HG03066 (cell line): Measurements from ENCODE around the gene APOM.
A peak's percentile ranks its signal among the peaks of the same experiment; 100 is the strongest.

Experiments used
- ATAC-seq: cut with Tn5 transposase; IDR thresholded peaks from one replicate; pipeline ENCODE4 v1.9.1; 2021; ENCODE audit warnings: low read depth; ENCODE audit not compliant: unreplicated experiment

Gene APOM

DNA sequence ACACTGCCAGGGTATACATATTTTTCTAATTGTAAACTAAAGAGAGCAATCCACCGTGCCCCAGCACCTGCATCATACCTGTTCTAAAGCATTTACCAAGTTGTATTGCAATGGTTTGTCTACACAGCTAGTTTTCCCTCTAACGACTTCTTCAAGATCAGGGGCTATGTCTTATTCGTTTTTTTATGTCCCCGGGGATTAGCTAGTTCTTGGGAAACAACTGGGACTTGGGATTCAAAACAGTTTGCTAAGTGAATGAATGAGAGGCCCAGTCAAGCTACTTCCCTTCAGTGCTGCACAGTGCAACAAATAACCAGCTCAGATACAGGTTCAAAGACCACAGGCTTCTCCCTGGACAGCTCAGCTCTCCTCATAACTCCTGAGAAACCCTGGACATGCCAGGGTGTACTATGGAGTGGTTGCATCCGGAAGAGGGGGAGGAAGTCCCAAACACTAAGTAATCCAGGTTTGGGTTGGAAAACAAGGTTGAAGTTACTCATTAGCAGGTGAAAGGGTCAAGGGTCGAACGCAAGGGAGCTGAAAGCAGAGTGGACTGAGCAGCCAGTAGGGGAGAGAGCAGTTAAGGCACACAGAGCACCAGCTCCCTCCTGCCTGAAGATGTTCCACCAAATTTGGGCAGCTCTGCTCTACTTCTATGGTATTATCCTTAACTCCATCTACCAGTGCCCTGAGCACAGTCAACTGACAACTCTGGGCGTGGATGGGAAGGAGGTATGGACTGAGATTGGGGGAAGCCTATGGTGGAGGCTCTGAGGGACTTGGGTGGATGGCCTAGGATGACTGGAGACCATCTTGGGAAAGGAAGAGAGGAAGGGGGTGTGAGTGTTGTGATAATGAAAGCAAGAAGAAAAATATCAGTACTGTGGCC lies at the start of gene APOM:
Gene APOM (plus strand): TSS at position 546 of the 889 bp plus-strand sequence. CDS start 73 bp downstream, at position 619.
- ATAC-seq: no peak

DNA sequence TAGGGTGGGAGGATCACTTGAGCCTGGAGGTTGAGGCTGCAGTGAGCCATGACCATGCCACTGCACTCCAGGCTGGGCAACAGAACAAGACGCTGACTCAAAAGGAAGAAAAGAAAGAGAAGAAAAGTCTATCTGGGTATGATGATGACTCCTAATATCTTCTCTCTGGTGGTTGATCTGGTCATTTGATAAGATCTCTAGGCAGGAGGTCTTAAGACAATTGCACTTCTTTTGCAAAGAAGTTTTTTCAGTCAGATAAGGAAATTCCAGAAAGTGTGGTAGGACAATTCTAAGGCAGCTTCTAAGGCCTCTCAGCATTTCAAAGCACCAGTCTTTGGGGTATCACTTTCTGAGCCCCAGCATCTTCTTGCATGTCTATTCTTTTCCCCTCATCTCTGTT lies 48.4 kb upstream of the APOM start:
- no peak for ATAC-seq

DNA sequence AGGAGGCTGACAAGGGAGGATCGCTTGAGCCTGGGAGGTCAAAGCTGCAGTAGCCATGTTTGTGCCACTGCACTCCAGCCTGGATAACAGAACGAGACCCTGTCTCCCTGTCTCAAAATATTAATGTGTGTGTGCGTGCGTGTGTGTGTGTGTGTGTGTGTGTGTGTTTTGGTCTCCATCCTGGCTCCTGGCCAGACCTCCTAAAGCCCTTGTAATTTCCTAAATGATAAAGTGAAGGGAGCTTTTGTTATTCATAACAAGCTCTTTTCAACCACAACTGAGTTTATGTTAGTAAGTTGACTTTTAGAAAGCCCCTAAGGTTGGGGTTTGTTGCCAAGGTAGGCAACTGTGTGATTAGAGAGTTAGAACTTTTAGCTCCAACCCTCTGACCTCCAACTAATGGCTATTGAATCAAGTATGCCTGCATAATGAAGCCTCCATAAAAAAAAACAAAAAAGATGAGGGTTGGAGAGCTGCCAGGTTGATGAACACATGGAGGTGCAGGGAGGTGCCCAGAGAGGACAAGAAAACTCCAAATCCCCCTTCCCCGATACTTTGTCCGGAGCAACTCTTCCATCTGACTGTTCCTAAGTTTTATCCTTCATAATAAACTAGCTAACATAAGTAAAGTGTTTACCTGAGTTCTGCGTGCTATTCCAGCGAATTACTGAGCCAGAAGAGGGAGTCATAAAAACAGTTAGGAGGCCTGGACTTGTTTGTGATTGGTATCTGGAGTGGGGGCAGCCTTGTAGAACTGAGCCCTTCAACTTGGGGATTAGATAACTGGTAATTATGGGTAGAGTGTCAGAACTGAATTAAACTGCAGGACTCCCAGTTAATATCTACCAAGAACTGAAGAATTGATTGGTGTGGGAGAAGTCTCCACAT lies 45.9 kb upstream of the APOM start:
- ATAC-seq: no peak

DNA sequence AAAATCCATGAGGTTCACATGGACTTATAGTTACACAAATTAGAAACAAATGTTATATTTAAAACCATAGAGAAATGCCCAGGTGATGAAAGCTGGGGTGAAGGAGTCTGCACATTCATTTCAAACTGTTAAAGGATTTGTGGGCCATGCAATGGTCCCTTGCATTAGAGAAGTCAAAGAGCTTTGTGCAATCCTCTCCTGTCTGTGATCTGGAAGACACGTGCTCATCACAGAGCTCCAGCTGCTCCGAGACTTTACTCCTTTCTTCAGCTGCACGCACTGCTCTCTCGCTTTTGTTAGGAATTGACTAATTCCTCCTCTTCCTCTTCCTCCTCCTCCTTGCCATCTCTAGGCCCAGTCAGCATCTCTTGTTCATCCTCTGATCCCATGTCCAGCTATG lies 44.7 kb upstream of the APOM start:
- ATAC-seq: no peak

DNA sequence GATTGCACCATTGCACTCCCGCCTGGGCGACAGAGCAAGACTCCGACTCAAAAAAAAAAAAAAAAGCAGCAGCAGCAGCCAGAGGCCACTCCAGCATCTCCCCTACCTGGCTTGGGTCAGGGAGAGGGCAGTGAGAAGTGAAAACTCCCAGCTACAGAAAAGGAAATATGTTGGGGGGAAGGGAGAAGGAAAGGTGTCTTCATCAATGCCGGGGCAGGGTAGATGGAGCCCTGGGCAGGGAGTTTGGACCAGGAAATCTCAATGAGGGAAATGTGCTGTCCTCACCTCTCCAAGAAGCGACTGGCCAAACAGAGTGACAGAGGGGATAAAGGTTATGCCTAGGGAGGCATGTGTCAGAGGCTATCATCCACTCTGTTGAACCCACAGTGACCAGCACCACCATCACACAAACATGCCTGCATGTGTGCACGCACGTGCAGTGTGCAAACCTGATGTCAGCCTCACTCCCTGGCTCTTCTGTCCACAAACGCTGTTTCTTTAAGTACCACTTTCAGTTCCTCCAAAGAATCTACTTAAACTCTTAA lies 41.5 kb upstream of the APOM start:
- no peak for ATAC-seq

DNA sequence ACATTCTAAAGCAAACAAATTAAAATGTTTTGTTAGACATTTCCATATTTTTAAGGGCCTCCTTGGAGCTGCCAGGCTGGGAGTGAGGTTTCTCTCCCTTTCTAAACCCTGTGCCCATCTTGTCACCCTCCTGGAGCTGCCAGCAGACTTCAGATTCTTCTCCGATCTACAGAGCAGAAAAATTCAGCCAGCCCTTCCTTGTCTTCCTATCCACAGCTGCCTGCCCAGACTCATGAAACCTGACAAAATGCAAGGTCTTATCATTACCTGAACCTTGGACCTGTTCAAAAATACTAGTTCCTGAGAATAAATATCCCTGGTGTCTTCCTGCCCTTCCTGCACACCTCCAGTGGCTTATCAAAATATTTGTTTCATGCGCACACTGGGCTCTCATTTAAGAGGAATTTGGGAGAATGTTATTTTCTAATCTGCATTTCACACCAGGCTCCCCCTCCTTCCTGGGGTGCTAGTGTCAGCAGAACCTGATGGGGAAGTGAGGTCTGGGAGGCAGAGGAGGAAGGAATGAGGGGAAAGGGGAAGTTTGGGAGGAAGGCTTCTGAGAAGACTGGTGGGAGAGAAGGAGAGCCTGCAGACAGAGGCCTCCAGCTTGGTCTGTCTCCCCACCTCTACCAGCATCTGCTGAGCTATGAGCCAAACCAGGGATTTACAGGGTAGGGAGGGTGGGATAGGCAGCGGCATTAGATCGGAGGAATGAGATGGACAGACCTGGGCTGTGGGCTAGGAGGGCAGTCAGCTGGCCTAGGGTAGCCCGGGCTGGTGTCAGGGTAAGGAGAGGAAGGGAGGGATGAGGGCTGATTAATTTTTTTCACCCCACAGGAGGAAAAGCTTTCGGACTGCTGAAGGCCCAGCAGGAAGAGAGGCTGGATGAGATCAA lies 40.8 kb upstream of the APOM start, which contains the start of gene AIF1:
Gene AIF1 (plus strand): TSS at position 551 of the 895 bp plus-strand sequence. CDS start 96 bp downstream, at position 647.
- ATAC-seq: no peak

GRCh38 chr6:31615748-31616147 lies 39.9 kb upstream of the APOM start:
- no peak for ATAC-seq

GRCh38 chr6:31617010-31617409 lies 38.7 kb upstream of the APOM start:
- no peak for ATAC-seq

- peak; percentile 83 for ATAC-seq
Observed at GRCh38 chr6:31619805-31620585, 35.7 kb upstream of the APOM start.

DNA sequence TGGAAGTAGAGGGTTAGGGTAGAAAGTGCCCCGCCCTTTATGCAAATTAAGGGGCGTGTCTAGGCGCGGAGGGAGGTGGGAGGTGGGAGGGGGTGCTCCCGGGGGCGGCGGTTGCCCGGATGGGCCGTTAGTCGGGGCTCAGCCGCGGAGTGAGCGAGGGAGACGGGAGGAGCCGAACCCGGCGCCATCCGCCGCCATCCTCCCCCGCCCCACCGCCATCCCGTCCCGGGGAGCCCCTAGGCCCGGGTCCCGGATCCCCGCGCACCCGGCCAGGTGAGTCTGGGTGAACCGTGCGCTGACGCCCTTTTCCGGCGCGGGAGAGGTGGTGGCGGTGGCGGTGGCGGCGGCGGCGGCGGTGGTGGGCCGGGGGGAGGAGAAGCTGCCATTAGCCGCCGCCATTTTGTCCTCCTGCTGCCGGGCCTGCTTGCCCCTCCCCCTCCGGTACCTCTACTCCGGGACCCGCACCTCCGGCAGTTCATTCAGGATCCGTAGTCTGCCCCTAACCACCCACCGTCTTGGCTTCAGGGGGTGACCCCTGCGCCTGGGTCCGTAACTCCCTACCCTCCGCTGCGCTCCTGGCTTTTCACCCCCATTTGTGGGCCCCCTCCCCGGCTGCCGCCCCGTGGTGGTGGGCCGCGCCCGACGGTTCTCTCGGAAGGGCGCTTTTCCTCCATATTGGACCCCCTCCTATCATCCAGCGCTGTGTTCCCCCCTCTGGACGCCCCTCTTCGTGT lies 34.9 kb upstream of the APOM start, which contains the start of gene PRRC2A:
Gene PRRC2A (plus strand): TSS at position 130 of the 734 bp plus-strand sequence. CDS start 2,075 bp downstream, outside the sequence.
- ATAC-seq: peak; percentile 34

DNA sequence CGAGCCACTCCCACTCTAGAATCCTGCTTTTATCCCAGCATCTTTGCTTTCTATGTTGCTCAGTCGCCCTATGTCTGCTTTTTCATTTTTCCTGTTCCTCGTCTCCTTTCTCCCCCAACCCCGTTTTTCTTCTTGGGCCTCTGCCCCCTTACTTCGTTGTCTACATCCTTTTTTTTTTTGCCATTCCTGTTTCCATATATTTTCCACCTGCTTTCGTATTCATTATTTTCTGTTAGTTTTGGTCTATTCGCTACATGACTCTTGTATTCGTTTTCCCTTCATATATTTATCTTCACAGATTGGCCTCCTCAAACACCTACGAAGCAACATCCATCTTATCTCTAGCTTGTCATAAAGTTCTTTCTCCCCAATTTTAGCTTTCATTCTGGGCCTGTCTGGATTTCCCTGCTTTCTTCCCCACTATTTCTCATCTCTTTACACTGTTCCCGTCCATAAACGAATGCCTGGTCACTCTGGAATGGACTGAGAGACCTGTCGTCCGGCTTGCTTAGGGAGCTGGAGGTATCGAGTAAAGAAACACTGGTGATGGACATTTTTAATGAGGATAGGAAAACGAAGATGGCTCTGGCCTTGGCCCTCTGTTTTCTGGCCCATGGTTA lies 34.3 kb upstream of the APOM start:
- no peak for ATAC-seq

GRCh38 chr6:31621991-31622390 lies 33.7 kb upstream of the APOM start:
- ATAC-seq: no peak

- no peak for ATAC-seq
Observed at GRCh38 chr6:31622684-31623091, 33.0 kb upstream of the APOM start.

DNA sequence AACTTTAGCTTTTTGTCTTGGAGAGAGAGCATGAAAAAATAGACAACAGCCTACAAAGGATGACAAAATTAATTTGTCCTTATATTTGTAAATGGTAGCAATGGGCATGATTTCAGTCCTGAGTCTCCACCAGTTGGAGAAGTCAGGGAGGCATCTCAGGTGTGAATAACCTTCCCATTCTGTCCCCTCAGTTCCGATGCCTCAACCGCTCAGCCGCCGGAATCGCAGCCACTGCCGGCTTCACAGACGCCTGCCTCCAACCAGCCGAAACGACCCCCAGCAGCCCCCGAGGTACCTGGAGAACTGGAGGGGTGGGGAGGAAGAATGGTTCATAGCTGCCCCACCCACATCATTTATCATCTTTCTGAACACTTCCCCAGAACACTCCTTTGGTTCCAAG lies 31.6 kb upstream of the APOM start:
- no peak for ATAC-seq

- no peak for ATAC-seq
Observed at GRCh38 chr6:31626952-31627351, 28.7 kb upstream of the APOM start.

DNA sequence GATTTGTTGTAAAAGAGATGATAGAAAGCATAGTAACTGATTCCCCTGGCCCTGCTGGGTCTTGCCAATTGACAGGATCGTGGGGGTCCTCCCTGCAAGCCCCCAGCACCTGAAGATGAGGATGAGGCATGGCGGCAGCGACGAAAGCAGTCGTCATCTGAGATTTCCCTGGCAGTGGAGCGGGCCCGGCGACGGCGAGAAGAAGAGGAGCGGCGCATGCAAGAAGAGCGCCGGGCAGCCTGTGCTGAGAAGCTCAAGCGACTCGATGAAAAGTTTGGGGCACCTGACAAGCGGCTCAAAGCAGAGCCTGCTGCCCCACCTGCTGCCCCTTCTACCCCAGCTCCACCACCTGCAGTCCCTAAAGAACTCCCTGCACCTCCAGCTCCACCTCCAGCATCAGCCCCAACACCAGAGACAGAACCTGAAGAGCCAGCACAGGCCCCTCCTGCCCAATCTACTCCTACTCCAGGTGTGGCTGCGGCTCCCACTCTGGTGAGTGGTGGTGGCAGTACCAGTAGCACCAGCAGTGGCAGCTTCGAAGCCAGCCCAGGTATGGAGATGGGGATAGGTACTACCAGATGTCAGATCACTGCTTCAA lies 27.9 kb upstream of the APOM start:
- ATAC-seq: no peak

GRCh38 chr6:31629014-31629413 lies 26.7 kb upstream of the APOM start:
- no peak for ATAC-seq
